Measurements from ENCODE around the gene ACAP3.

- TF ChIP-seq CTCF (conservative IDR thresholded peaks at IDR 0.05; ENCODE audit: low read depth, low read length) (no peak), EZH2 (IDR thresholded peaks at IDR 0.05; ENCODE audit: borderline replicate concordance, low read depth, low read length, poor library complexity, severe bottlenecking) (no peak)
Observed at GRCh38 chr1:1310109-1310385, 2.3 kb upstream of the ACAP3 start.
